NCI-H446 treated with DMSO at 0.1 percent for 48 hours (cell line): ENCODE measurements around the gene TBC1D10A.

Experiments
- DNase-seq: peaks from one replicate; lab custom pipeline; 2025; lab: John Stamatoyannopoulos, UW

TBC1D10A gene

DNA sequence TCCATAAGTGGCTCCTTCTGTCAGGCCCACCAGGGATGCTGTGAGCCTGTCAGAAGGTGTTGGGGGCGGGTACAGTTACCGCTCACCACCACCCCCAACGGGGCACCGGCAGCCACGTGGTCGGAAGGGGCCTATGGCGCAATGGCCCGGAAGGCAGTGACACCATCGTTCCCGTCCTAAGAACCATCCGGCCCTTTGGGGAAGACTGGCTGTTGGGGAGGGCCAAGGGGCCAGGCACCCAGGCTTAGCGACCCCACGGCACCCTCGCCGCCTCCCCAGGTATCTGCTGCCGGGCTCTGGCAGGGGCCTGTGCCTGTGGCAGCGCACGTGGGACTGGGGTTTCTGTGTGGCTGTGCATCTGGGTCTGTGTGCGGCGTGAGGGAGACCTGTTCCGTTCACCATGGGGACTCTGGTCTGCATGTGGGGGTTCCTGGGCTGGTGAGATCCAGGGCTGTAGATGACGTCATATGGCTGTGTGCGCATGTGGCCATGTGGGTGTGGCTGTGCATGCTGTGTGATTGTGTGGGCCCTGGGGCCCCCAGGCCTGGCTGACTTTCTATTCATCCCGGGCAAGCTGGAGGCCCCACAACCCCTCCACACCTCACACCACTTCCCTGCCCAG, 60.8 kb downstream of the TBC1D10A start:
- no peak for DNase-seq

DNA sequence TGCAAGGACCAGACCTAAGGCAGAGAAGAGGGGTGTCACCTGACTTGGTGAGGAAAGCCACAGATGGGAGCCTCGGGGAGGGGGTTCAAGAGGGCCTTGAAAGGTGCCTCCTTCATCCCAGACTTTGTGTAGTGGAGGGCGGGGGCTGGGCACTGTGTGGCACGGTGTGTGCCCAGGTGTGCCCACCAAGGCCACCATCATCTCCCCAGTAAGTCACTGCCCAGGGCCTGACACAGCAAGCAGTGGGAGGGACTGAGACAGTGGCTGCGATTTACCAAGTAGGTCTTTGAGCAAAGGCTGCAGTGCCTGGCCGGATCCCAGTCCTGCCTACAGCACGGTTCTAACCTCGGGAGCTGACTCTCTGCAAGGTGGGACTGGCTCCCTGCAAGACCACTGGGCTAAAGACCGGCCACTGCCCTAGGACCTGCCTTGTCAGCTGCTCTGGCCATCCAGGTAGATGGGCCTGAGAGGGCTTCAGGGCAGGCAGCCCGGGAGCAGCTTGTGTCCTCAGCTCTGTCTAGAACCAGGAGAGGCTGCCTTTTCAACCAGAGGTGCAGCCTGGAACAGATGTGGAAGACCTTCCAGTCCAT, 61.5 kb downstream of the TBC1D10A start:
- DNase-seq, result no peak

DNA sequence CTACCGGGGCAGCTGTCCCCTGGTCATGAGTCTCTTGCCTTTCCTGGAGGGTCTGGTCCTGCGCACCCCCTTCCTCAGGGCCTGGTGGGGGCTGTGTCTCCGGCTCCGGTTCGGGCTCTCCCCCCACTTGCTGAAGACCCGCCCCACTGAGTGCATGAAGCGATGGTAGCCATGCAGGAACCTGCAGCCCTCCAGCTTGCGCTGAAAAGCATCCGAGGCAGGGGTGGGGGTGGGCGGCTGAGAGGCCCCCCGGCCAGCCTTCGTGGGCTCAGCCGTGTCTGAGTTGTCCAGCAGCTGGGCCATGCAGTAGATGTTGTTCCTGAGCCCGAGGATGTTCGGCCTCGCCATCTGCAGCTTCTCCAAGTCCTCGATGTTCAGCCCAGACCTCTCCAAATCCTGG, 62.9 kb downstream of the TBC1D10A start:
- no peak for DNase-seq

DNA sequence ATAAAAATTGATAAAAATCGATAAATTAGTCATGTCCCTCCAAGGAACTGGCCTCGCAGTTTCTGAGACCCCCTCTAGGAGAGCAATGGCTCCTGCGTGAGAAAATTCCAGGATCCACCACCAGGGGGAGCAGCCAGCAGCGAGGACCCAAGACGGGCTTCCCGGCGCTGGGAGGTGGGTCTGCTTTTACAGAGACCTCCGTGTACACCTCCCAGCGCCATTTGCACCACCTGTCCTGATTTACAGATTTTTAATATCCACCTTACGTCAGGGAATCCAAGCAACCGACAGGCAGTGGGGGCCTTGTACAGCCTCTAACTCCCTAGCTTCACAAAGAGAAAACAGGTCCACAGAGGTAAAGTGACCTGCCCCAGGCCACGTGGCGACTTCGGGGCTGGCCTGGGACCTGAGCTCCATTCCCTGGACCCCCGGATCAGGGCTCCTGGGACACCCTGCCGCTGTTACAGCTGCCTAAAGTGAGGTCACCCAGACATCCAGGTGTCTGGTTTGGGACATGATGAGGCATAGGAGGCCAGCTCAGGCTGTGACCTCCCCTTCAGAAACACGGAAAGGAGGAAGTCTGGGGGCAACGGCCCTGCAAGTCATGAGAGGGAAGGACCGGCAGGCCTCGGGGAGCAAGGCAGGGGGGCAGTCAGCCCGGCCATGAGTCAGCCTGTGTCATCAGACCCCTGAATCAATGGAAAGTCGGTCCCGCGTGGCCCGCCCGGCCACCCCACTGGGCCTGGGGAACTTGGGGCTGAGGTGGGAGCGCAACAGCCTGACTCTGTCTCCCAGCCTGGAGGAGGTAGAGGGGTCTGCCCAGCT, 63.6 kb downstream of the TBC1D10A start:
- peak; percentile 34 for DNase-seq

DNA sequence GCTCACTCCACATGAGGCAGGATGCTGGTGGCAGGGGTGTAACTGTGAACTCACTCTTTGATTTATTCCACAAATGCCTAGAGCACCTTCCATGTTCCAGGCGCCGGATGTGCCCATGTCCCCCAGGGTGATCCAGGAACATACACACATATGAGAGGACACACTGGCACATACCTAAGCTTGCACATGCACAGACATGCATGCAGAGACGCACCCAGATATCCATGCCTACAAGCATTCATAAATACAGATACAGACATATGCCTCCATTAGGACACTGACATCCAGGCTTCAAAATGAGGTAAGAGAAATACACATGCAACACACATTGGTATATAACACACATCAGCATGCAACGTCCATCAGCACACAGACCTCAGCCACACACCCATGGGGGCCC, 64.6 kb downstream of the TBC1D10A start:
- no peak for DNase-seq

DNA sequence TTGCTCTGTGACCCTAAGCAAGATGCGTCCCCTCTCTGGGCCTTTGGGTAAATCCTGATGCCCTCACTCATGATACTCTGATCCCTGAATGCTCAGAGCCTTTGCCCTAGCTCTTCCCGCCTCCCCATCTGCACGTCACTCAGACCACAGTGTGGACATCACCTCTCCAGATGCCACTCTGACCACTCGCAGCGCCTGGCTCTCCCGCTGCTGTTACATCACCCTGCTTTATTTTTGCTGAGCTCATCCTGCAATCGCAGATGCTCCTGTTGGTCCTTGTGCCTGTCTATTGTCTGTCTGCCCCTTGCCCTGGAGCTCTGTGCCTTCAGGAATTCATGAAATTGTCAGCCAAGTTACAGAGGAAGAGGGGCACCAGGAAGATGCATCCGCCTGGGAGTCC, 65.6 kb downstream of the TBC1D10A start:
- DNase-seq, result no peak

DNA sequence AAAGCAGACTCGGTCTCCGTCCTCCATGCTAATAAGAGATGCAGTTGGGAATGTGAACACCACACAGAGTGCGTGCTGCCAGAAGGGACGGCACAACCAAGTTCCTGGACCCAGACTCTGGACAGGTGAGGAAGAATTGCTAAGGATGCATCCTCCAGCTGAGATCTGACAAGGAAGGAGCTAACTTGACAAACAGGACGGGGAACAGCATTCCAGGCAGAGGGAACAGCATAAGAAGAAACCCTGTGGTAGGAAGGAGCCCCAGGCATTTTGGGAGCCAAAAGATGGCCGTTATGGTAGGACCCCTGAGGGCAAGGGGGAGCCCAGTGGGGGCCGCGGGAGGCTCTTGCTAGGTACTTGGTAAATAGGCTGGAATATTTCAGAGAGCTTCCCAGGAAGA, 66.1 kb downstream of the TBC1D10A start:
- DNase-seq, result no peak

DNA sequence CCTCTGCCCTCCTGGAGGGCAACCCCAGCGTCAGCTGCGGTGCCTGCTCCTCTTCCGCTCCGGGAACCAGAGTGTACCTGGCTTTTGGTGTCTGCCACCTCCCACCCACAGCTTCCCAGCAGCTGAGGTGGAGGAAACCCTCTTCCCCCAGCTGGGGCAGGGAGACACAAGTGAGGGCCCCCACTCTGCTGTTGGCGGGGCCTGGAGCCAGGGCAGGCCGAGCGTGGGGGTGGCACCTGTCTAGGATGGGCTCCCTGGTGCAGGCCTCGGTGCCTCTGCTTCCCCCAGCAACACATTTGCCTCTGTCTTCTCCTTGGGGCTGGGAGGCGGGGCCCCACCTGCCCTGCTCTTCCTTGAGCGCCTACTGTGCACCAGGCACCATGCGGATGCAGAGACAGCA, 66.5 kb downstream of the TBC1D10A start:
- DNase-seq, result no peak

DNA sequence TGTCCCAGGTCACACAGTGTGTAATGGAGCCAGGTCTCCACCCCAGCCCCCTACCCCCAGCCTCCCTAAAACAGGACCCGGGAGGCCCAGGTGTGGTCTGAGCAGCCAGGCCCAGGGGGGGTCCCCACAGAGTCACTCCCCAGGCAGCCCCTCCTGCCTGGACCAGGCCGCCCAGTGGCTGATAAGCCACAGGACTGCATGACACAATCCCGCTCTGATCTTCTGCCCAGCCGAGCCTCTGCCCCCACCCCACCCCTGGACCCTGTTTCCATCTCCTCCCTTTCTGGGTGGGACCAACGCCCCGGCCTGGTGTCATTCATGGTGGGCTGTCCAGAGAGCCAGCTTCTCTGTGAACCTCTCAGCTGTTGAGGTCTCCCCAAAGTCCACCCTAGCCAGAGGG, 72.4 kb downstream of the TBC1D10A start:
- no peak for DNase-seq

DNA sequence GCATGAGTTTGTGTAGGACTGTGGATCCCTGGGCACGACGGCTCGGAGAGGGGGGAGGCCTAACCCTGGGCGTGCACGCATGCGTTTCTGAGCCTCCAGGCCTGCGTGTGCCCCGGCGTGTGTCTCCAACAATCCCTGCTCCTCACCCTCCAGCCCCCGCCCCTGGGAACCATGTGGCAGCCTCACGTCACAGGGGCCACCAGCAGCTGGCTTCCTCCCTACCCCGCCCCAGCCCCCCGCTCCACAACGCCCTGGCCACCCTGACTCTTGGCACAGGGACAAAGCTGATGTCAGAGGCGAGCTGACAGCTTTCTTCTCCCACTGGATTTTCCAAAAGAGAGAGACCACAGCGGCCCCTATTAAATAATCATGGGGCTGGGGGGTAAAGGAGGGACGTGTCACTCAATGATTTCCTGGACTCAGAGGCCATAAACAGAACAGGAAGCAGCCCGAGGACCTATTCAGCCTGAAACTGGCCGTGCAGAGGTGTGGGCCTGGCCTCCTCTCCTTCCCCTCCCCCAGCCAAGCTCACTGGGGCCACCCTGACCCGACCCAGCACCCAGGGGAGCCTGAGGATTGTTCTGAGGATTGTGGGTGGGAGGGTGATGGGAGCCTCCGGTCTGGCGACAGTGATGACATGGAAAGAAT, 73.4 kb downstream of the TBC1D10A start:
- no peak for DNase-seq

DNA sequence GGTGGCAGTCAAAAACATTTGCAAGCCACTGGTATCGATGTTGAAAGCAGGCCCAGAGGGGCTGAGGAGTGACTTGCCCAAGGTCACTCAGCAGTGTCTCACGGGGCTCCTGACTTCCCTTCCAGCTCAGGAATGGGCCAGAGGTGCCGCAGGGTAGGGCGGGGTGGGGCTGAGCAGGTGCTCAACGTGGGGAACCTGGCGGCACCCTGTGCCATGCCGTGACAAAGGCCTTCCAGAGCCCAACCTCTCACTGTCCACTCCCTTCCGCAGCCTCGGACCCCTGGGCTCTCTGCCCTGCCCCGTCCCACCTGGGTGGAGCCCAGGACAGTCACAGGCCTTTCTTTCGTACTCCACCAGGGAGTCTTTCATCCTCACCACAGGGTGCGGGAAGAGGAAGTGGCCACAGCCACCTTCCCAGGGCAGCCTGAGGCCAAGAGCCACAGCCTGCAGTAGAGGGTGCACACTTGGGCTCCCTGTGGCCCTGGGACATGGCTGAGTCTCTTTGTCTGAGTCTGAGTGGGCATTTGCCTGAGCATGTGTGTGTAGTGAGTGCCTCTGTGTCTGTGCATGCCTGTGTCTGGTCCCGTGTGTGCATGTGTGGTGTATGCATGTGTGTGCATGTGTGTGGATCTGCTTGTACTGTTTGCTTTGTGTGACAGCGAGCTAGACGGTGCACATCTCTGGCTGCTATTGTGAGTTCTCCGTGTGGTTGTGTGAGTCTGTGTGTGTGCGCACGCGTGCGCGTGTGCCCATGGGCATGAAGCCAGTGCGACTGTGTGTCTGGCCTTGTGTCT, 74.1 kb downstream of the TBC1D10A start:
- DNase-seq, result no peak

DNA sequence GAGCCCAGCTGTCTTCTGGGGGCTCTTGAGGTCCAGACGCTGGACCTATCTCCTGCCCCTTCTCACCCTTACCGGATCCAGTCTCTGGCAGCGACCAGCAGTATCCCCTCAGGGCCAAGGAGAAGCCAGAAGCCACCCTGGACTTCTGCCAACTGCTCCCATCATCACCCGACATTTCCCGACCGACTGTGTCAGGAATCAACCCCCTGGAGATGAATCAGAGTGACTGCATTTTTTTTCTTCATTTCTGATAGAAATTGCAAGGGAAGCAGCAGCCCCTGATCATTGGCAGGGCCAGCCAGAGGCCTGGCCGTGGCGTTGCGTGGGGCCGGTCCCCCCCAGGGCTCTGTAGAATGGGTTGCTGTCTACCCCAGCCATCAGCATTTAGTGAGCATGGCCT, 75.0 kb downstream of the TBC1D10A start:
- no peak for DNase-seq

DNA sequence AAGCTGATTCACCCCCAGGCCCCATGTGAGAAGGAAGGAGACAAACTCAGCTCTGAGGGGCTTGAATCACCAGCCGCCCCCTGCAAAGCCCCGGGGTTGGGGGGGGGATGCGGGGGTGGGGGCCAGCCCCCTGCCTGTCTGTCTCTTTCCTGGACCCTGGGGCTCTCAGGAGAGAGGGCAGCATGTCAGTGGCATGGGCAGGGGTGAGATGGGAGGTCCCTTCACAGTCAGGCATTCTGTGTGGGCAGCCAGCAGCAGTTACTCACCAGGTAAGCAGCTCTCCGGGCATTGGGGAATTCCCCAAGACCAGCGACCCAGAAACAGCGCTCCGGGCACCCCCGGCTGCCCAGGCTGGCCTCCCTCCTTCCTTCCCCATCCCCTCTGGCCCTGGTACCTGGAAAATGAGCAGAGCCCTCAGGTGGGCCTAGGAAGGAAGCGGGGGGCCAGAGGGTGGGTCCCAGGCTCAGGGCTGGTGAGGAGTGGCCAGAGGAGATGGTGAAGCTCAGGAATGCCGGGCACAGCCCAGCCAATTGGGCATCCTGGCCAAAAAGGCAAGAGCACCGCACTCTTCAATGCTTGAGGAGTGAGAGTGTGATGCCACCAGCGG, 76.0 kb downstream of the TBC1D10A start:
- no peak for DNase-seq

DNA sequence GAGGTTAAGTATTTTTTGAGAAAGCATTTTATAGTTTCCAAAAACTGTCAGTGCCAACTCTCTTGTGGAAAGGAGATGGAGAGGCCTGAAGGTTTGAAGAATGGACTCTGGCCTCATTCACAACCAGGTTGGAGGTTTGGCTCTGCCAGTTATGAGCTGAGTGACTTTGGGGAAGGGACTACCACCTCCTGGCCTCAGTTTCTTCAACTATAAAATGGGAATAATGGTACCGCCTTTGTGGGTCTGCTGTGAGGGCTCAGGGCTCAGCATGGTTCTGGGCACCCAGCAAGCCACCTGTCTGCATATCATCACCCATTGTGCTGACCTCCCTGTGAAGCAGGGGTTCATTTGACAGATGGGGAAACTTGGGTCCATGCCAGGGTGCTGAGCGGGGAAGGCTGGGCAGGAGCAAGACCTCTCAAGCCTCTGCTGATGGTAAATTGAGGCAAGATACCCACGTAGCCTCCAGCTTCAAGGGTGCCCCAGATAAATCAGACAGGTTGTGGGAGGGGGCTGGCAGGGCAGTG, 76.6 kb downstream of the TBC1D10A start:
- no peak for DNase-seq

DNA sequence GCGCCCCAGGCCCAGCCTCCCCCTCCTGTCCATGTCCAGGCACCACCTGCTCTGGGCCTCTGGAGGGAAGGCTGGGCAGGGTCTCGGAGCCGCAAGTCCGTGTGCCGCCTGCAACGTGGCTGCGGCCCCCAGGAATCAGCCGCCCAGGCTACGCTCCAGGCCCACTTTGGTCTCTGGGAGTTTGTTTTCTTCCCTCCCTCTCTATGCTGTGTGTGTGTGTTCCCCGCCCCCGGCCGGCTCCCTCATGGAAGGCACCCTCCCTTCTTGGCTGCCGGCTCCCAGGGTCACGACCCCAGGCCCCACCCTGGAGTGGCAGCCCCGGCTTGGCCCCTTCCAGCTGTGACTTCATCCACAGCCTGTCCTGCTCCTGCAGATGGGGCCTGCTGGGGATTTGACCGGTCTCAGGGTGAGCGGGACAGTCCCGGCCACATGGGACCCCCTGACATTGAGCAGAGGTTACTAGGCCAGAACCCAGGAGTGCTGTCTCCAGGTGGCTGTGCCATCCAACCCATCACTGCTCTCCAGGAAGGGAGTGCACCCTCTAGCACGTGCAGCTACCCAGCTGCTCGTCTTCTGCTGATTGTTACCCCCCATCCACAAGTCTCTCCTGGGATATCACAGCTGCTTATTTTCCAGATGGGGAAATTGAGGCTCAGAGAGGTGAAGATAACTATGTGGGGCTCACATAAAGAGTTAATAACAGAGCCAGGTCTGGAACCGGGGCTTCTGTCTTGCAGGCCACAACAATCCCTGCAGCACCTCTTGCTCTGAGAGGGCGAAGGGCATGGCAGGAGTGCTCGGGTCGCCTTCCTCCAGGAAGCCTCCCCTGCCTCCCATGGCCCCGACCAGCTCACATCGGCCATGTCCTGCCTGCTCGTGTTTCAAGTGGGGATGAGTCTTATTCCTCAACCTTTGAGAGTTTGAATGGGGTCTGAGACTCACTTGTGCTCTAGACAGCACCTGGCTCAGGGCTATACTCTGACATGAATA, 77.4 kb downstream of the TBC1D10A start:
- DNase-seq, result no peak

DNA sequence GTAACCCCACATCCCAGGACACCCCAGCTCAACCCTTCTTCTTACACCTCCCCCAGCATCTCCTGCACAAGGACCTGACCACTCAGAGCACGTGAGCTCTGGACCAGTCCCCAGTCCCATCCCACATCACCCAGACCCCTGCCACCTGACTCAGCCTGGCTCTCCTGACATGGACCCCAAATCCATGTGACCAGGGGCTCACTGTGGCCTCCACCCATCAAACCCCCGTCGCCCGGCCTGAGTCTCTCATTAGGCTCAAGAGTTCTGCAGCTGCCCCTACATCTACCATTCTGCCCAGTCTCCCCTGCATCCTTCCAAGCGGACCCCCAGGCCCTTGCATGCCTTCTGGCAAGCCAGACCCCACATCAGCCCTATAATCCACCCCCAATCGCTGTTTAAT, 78.3 kb downstream of the TBC1D10A start:
- no peak for DNase-seq

DNA sequence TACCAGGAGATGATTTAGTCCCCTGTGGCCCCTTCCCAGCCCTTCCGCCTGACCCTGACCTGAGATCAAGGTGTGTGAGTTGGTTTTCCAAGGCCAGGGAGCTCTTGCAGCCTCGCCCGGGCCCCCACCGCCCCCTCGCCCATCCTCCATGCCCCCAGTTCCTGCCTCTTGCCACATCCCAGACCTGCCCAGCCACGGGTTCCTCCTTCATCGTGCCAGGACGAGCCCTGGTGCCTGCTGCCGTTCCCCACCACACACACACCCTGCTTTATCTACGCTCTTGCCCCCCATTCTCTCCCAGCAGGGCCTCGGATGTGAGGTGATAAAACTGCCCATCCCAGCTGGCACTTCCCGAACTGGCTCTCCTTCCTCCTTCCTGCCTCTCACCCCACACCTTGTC, 78.8 kb downstream of the TBC1D10A start:
- DNase-seq, result no peak

DNA sequence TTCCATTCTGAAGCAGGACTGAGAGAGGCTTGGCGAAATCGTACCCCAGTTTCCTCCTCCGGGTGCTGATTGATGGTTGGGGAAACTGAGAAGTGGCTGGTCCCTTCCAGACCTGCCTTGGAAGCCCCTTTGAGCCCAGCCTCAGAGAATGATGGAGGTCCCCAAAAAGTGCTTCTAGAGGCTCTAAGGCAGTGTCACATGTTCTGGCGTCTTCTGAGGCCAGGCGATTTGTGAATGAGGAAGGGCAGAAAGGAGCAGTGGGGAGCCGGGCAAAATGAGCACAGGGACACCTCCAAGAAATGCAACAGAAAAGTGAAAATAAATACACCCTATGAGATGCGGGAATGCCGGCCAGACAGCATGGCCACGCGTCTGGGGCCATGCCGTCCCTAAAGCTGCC, 79.2 kb downstream of the TBC1D10A start:
- no peak for DNase-seq

DNA sequence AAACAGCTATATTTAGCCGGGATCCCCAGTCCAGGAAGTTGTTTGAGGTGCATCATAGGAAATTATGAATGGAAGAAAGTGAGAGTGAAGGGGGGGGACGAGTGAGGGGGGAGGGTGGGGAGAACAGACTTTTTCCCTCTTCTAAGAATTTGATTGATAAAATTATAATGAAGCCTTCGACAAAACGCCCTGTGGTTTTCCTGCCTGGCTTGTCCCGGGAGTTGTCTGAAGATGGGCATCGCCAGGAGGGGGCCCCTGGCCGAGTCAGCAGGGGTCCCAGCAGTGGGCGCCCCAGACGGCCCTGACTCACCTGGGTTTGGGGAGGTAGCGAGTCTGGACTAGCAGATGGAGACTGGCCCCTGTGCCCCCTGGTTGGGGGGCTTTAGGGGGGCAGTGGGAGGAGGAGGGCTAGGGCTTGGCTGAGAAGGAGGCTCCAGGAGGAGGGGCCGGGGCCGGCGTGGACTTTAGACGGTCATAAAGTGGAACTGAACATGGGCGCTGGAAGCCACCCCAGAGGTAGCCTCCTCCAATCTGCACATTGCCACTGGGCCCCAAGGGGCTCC, 79.8 kb downstream of the TBC1D10A start:
- DNase-seq, result no peak
